Ishikawa (cell line): ENCODE results near the gene LRRC55.

Experiments
- EP300 ChIP-seq: IDR thresholded peaks from 2 replicates; pipeline ENCODE4 v1.6.1; 2012; ENCODE audit warnings: borderline replicate concordance
- RAD21 ChIP-seq: IDR thresholded peaks from 2 replicates; pipeline ENCODE4 v1.6.1; 2012; ENCODE audit warnings: low read depth
- TF ChIP-seq, protein P1 (sequence below): IDR thresholded peaks from 2 replicates; pipeline ENCODE4 v1.6.1; 2012

GRCh38 chr11:57200917-57201316 is 19.2 kb downstream of the LRRC55 start:
- TF ChIP-seq RAD21 (no peak), EP300 (no peak)
- TF ChIP-seq, protein P1, sequence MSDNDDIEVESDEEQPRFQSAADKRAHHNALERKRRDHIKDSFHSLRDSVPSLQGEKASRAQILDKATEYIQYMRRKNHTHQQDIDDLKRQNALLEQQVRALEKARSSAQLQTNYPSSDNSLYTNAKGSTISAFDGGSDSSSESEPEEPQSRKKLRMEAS: no peak
